Ectodermal cell (in vitro differentiated cells): ENCODE measurements around the gene MAP3K2.

ENCODE experiments used
- H3K27ac ChIP-seq: 2 replicates; pipeline ENCODE4 v1.7.0; 2013; ENCODE audit warnings: mild to moderate bottlenecking, low read depth, low read length; ENCODE audit not compliant: insufficient read depth, poor library complexity, severe bottlenecking
- H3K27me3 ChIP-seq: 2 replicates; pipeline ENCODE4 v1.7.0; 2013; ENCODE audit warnings: mild to moderate bottlenecking, low read length; ENCODE audit not compliant: insufficient read depth, control insufficient read depth, poor library complexity, severe bottlenecking
- H3K36me3 ChIP-seq: one replicate; pipeline ENCODE4 v1.7.0; 2013; ENCODE audit warnings: low read length; ENCODE audit not compliant: control insufficient read depth, insufficient read depth
- H3K4me1 ChIP-seq: one replicate; pipeline ENCODE4 v1.7.0; 2013; ENCODE audit warnings: low read length; ENCODE audit not compliant: control insufficient read depth, insufficient read depth
- H3K4me3 ChIP-seq: 2 replicates; pipeline ENCODE4 v1.7.0; 2013; ENCODE audit warnings: low read depth, low read length, control low read depth; ENCODE audit not compliant: insufficient read depth
- H3K9me3 ChIP-seq: 2 replicates; pipeline ENCODE4 v1.7.0; 2013; ENCODE audit warnings: mild to moderate bottlenecking, low read length, moderate library complexity; ENCODE audit not compliant: control insufficient read depth
- WGBS, 2 experiments: methylation state at CpG; one replicate each; pipeline ENCODE4 v1.1.7; 2013; ENCODE audit warnings: missing lambda C conversion rate in 2 of 2; 5-methylcytosine and 5-hydroxymethylcytosine counted together

Gene MAP3K2

GRCh38 chr2:127381762-127382161 lies 6.0 kb downstream of the MAP3K2 start:
- Histone ChIP-seq H3K4me1 (no peaks in the 10 kb centered on the region), H3K27me3 (no peaks in the 10 kb centered on the region), H3K9me3 (no peaks in the 10 kb centered on the region), H3K4me3 (no peak overlapping the region), H3K27ac (no peak overlapping the region), H3K36me3 (no peaks in the 10 kb centered on the region)
- 95 to 99% methylated on average over 4 of the region's 5 CpGs for WGBS, 2 experiments

- H3K4me1 ChIP-seq = no peaks in the 10 kb centered on the region
- no peaks in the 10 kb centered on the region for H3K9me3 ChIP-seq
- H3K4me3 ChIP-seq = no peak overlapping the region
- 91 to 95% methylated on average over 4 of the region's 4 CpGs for WGBS, 2 experiments
- peaks cover 4% of the 10 kb centered on the region for H3K36me3 ChIP-seq
- no peaks in the 10 kb centered on the region for H3K27me3 ChIP-seq
- H3K27ac ChIP-seq = no peak overlapping the region
These were observed 7.9 kb downstream of the MAP3K2 start for GRCh38 chr2:127379712-127380355.

- Histone ChIP-seq H3K27ac (no peak overlapping the region), H3K9me3 (no peaks in the 10 kb centered on the region), H3K4me3 (no peak overlapping the region), H3K36me3 (peaks cover 4% of the 10 kb centered on the region), H3K4me1 (no peaks in the 10 kb centered on the region), H3K27me3 (no peaks in the 10 kb centered on the region)
- WGBS, 2 experiments = 87 to 88% methylated on average over 6 of the region's 6 CpGs
These were observed 9.1 kb downstream of the MAP3K2 start for GRCh38 chr2:127378720-127379119.

- H3K4me1 ChIP-seq = no peaks in the 10 kb centered on the region
- no peaks in the 10 kb centered on the region for H3K27me3 ChIP-seq
- WGBS, 2 experiments = 100% methylated on average over 1 of the region's 1 CpG; no CpG with 5 or more reads in 1 of the 2 experiments
- H3K36me3 ChIP-seq = peaks cover 4% of the 10 kb centered on the region
- H3K9me3 ChIP-seq = no peaks in the 10 kb centered on the region
- H3K4me3 ChIP-seq = no peak overlapping the region
- H3K27ac ChIP-seq = no peak overlapping the region
These were observed 10.5 kb downstream of the MAP3K2 start for GRCh38 chr2:127377262-127377661.

- WGBS, 2 experiments = 93 to 96% methylated on average over 8 of the region's 8 CpGs
- Histone ChIP-seq H3K4me1 (no peaks in the 10 kb centered on the region), H3K9me3 (peaks cover 2% of the 10 kb centered on the region), H3K36me3 (peaks cover 4% of the 10 kb centered on the region), H3K27me3 (no peaks in the 10 kb centered on the region), H3K27ac (no peak overlapping the region), H3K4me3 (no peak overlapping the region)
These were observed 11.5 kb downstream of the MAP3K2 start for GRCh38 chr2:127376257-127376656.

- WGBS, 2 experiments = 95 to 96% methylated on average over 5 of the region's 5 CpGs
- Histone ChIP-seq H3K9me3 (peaks cover 2% of the 10 kb centered on the region), H3K4me1 (no peaks in the 10 kb centered on the region)
These were observed 14.3 kb downstream of the MAP3K2 start for GRCh38 chr2:127373362-127374083.

GRCh38 chr2:127371037-127371436 lies 16.7 kb downstream of the MAP3K2 start:
- H3K36me3 ChIP-seq = peaks cover 4% of the 10 kb centered on the region
- peaks cover 2% of the 10 kb centered on the region for H3K9me3 ChIP-seq
- H3K27ac ChIP-seq = no peak overlapping the region
- H3K27me3 ChIP-seq = no peaks in the 10 kb centered on the region
- H3K4me1 ChIP-seq = no peaks in the 10 kb centered on the region
- no peak overlapping the region for H3K4me3 ChIP-seq
- WGBS, 2 experiments = 93 to 94% methylated on average over 11 of the region's 11 CpGs

More at GRCh38 chr2:127373362-127374083, 14.3 kb downstream of the MAP3K2 start:
- Histone ChIP-seq H3K27ac (no peak overlapping the region), H3K36me3 (peaks cover 4% of the 10 kb centered on the region), H3K27me3 (no peaks in the 10 kb centered on the region), H3K4me3 (no peak overlapping the region)

- Histone ChIP-seq H3K4me3 (no peak overlapping the region), H3K27ac (no peak overlapping the region), H3K9me3 (peaks cover 2% of the 10 kb centered on the region), H3K4me1 (no peaks in the 10 kb centered on the region), H3K36me3 (no peaks in the 10 kb centered on the region), H3K27me3 (no peaks in the 10 kb centered on the region)
- 93 to 96% methylated on average over 10 of the region's 10 CpGs for WGBS, 2 experiments
These were observed 17.8 kb downstream of the MAP3K2 start for GRCh38 chr2:127370010-127370409.

- no peaks in the 10 kb centered on the region for H3K9me3 ChIP-seq
- H3K27me3 ChIP-seq = no peaks in the 10 kb centered on the region
- no peaks in the 10 kb centered on the region for H3K36me3 ChIP-seq
- no peak overlapping the region for H3K27ac ChIP-seq
- no peaks in the 10 kb centered on the region for H3K4me1 ChIP-seq
- H3K4me3 ChIP-seq = no peak overlapping the region
- WGBS, 2 experiments = 76 to 77% methylated on average over 2 of the region's 2 CpGs
These were observed 22.5 kb downstream of the MAP3K2 start for GRCh38 chr2:127365211-127365643.

GRCh38 chr2:127362971-127363370 lies 24.8 kb downstream of the MAP3K2 start:
- no peak overlapping the region for H3K4me3 ChIP-seq
- H3K27ac ChIP-seq = no peak overlapping the region
- no peaks in the 10 kb centered on the region for H3K27me3 ChIP-seq
- H3K4me1 ChIP-seq = no peaks in the 10 kb centered on the region
- no peaks in the 10 kb centered on the region for H3K36me3 ChIP-seq
- 93 to 94% methylated on average over 4 to 5 of the region's 5 CpGs for WGBS, 2 experiments
- H3K9me3 ChIP-seq = no peaks in the 10 kb centered on the region
